ENCODE data around the gene RAC3. TPM values are rescaled to one million over a fixed set of nuclear protein-coding genes. Genes with fewer than 3 reads are reported as not detected.

RAC3 gene
- total RNA-seq, 2 donors from 2014 or later: 0.93 to 2.6 TPM

DNA sequence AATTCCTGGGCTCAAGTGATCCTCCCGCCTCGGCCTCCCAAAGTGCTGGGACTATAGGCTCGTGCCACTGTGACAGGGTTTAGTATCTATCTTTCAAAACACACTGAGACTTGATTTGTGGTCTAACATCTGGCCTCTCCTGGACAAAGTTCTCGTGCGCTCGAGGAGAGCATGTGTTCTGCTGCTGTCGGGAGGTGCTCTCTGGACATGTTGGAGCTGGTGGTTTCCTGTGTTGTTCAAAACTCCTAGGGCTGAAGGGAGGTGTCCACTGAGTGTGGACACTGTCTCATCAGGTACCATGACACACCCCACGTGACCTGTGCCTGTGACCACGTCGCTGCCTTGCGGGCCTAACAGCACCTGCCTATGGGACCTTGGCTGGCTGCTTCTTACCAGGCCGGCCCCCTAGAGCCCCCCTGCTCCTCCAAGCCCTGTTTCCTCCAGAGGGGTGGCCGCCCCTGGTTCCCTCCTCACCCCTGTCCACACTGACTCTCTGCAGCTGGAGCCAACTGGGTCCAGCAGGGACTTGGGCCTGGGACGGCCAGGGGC is 14.5 kb downstream of the RAC3 start:
- H3K4me1 ChIP-seq: peaks cover 0 to 13% of the 10 kb centered on the region in 2 donors
- no peaks in the 10 kb centered on the region for H3K9me3 ChIP-seq
- H3K4me3 ChIP-seq: no peak overlapping the region
- no peaks in the 10 kb centered on the region for H3K27me3 ChIP-seq
- H3K36me3 ChIP-seq: peaks cover 15% of the 10 kb centered on the region
- H3K27ac ChIP-seq: no peak overlapping the region
- DNase-seq (ENCODE audit: low spot score): no peak
- TF ChIP-seq, protein P1, sequence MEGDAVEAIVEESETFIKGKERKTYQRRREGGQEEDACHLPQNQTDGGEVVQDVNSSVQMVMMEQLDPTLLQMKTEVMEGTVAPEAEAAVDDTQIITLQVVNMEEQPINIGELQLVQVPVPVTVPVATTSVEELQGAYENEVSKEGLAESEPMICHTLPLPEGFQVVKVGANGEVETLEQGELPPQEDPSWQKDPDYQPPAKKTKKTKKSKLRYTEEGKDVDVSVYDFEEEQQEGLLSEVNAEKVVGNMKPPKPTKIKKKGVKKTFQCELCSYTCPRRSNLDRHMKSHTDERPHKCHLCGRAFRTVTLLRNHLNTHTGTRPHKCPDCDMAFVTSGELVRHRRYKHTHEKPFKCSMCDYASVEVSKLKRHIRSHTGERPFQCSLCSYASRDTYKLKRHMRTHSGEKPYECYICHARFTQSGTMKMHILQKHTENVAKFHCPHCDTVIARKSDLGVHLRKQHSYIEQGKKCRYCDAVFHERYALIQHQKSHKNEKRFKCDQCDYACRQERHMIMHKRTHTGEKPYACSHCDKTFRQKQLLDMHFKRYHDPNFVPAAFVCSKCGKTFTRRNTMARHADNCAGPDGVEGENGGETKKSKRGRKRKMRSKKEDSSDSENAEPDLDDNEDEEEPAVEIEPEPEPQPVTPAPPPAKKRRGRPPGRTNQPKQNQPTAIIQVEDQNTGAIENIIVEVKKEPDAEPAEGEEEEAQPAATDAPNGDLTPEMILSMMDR (IDR thresholded peaks at IDR 0.05): no peak

DNA sequence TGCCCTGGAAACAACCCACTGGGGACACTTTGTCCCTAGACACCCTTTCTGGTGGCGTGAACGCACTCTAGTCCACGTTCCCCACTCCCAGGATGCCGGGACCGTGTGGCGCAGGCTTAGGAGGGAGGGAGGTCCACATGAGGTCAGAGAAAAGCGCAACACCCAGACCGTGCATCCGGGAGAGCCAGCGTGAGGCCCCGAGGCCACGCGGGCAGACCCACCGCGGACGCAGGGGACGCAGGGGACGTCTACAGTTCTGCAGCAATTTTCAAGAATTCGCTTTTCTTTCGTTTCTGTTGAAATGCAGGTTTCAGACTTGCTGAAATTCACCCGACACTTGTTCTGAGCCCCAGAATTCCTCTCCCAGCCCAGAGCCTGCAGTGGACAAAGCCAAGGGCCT is 15.4 kb downstream of the RAC3 start:
- peaks cover 15% of the 10 kb centered on the region for H3K36me3 ChIP-seq
- no peak for DNase-seq (ENCODE audit: low spot score)
- H3K27ac ChIP-seq: no peak overlapping the region
- TF ChIP-seq, protein P1 (IDR thresholded peaks at IDR 0.05): no peak
- H3K4me3 ChIP-seq: no peak overlapping the region
- peaks cover 0 to 16% of the 10 kb centered on the region in 2 donors for H3K4me1 ChIP-seq
- H3K9me3 ChIP-seq: no peaks in the 10 kb centered on the region
- no peaks in the 10 kb centered on the region for H3K27me3 ChIP-seq

DNA sequence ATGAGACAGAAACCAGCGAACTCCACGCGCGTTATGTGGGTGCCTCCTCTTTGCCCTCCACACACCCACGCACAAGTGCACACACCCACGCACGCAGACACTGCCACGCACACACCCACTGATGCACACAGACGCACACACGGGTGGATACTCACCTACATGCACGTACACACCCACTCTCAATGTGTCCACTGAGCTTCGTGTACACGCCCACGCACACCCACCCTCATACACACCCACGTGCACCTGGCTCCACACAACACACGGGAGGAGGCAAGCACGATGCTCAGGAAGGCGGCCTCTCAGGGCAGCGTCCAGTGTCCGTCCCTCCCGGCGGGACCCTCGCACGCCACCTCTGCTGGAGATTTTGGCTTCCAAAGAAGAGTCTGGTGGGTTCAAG is 15.9 kb downstream of the RAC3 start:
- no peak for DNase-seq (ENCODE audit: low spot score)
- TF ChIP-seq, protein P1 (IDR thresholded peaks at IDR 0.05): no peak
- Histone ChIP-seq H3K9me3 (no peaks in the 10 kb centered on the region), H3K27ac (no peak overlapping the region), H3K4me3 (no peak overlapping the region), H3K36me3 (peaks cover 15% of the 10 kb centered on the region), H3K27me3 (no peaks in the 10 kb centered on the region), H3K4me1 (peaks cover 0 to 19% of the 10 kb centered on the region in 2 donors)

DNA sequence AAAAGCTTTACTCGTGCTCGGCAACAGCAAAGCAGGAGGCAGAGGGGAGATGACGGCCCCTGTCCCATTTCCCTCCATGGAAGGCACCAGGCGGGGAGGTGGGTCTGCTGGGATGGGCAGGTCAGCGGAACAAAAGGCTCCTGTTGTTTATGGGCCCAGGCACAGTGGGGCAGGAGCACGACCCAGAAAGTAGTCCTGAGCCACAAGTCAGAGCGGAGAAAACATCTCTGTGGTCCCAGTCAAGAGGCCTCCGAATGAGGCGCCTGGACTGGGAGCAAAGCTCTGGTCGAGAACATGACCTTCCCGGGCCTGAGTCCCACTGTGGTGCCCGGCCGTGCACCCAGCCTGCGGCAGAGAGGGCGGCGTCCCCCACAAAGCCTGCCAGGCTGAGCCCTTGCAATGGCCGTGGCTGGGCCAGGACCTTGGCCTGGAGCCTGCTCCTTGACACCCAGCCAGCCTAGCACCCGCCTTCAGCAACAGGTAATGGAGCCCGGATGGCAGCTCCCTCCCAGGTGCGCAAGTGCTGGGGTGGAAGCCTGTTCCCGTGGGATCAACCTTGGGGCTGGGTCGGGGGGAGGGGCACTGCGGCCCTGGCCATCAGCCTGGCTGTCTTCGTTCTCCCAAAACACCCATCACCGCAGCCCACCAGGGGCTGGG is 16.6 kb downstream of the RAC3 start:
- TF ChIP-seq, protein P1 (IDR thresholded peaks at IDR 0.05): no peak
- no peaks in the 10 kb centered on the region for H3K9me3 ChIP-seq
- no peak overlapping the region for H3K4me3 ChIP-seq
- no peaks in the 10 kb centered on the region for H3K27me3 ChIP-seq
- DNase-seq (ENCODE audit: low spot score): no peak
- no peak overlapping the region for H3K27ac ChIP-seq
- H3K36me3 ChIP-seq: peaks cover 15% of the 10 kb centered on the region
- peaks cover 0 to 25% of the 10 kb centered on the region in 2 donors for H3K4me1 ChIP-seq

DNA sequence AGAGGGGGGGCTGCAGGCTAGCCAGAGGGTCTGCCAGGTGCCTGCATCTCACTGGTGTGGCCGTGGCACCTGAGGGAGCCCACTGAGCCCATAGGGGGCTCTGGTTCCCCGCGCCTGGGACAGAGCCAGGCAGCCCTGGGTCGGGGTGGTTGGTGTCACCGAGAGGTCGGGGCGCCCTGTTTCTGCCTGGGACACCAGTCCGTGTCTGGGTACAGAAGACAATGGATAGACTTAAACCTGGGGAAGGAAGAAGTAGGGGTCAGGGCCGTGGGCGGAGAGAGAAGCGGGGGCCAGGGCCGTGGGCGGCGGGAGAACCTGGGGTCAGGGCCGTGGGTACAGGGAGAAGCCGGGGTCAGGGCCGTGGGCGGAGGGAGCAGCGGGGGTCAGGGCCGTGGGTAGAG is 17.1 kb downstream of the RAC3 start:
- Histone ChIP-seq H3K9me3 (no peaks in the 10 kb centered on the region), H3K36me3 (peaks cover 16% of the 10 kb centered on the region), H3K27ac (no peak overlapping the region), H3K4me3 (no peak overlapping the region), H3K27me3 (no peaks in the 10 kb centered on the region), H3K4me1 (peaks cover 0 to 31% of the 10 kb centered on the region in 2 donors)
- DNase-seq (ENCODE audit: low spot score): no peak
- TF ChIP-seq, protein P1 (IDR thresholded peaks at IDR 0.05): no peak

All from right atrium auricular region (tissue), 2 donors.